ENCODE measurements around the gene RNF167. TPM values are rescaled to one million over a fixed set of nuclear protein-coding genes. Genes with fewer than 3 reads are reported as not detected.

RNF167 gene
- total and polyA plus RNA-seq, 2 of the 13 experiments (the other 11 are each of a cell fraction or from before 2014, with no cell fraction given) = 44.1 to 45.4 TPM

DNA sequence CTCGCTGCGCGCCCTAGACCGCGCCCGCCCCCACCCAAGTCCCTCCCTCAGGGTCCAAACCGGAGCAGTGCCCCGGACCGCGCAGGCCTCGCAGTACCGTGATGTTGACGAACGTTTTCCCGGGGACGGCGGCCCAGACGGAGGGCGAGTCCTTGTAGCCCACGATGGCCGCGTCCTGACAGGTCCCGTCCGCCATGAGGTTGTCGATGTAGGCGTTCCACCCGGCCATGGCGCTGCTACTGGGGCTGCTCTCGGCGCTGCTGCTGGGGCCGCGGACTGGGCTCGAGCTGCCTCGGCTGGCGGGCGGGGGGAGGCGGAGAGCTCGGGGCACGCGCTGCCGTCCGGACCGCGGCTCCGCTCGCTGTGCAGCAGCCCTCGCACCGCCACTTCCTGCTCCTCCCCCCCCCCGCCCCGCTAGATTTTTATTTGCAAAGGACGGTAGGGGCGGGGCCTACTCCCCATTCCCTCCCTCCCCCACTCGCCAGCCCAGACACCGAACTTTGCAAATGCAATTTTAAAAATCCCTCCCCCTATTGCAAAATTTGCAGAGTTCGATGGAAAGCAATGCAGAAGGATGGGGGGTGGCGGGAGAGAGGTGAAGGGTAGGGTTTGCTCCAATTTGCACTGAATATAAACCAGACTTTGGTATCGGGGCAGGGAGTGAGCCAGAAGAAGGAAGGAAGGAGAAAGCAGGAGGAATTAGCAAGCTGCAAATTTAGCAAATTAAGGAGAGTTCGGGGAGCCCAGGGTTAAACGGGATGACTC lies 8.3 kb downstream of the RNF167 start, which contains the start of gene PFN1 (continued):
- TF ChIP-seq, protein P1, sequence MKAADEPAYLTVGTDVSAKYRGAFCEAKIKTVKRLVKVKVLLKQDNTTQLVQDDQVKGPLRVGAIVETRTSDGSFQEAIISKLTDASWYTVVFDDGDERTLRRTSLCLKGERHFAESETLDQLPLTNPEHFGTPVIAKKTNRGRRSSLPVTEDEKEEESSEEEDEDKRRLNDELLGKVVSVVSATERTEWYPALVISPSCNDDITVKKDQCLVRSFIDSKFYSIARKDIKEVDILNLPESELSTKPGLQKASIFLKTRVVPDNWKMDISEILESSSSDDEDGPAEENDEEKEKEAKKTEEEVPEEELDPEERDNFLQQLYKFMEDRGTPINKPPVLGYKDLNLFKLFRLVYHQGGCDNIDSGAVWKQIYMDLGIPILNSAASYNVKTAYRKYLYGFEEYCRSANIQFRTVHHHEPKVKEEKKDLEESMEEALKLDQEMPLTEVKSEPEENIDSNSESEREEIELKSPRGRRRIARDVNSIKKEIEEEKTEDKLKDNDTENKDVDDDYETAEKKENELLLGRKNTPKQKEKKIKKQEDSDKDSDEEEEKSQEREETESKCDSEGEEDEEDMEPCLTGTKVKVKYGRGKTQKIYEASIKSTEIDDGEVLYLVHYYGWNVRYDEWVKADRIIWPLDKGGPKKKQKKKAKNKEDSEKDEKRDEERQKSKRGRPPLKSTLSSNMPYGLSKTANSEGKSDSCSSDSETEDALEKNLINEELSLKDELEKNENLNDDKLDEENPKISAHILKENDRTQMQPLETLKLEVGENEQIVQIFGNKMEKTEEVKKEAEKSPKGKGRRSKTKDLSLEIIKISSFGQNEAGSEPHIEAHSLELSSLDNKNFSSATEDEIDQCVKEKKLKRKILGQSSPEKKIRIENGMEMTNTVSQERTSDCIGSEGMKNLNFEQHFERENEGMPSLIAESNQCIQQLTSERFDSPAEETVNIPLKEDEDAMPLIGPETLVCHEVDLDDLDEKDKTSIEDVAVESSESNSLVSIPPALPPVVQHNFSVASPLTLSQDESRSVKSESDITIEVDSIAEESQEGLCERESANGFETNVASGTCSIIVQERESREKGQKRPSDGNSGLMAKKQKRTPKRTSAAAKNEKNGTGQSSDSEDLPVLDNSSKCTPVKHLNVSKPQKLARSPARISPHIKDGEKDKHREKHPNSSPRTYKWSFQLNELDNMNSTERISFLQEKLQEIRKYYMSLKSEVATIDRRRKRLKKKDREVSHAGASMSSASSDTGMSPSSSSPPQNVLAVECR (CRISPR knock-in tag; IDR thresholded peaks at IDR 0.05; ENCODE audit: borderline replicate concordance) = peak; percentile 83
- TF ChIP-seq ZSCAN9 (CRISPR knock-in tag; IDR thresholded peaks at IDR 0.05; ENCODE audit: borderline replicate concordance) (no peak; the same call in 1 of the 2 replicates), STAT5B (CRISPR knock-in tag; IDR thresholded peaks at IDR 0.05) (no peak), ZFP36 (IDR thresholded peaks at IDR 0.05; ENCODE audit: borderline replicate concordance, low read depth, low read length, partially characterized antibody) (no peak), YY1 (IDR thresholded peaks at IDR 0.05; ENCODE audit: insufficient read depth, insufficient replicate concordance, low read depth, low read length) (peak; percentile 60), ZNF792 (CRISPR knock-in tag; IDR thresholded peaks at IDR 0.05) (no peak), MAFF (IDR thresholded peaks at IDR 0.05; ENCODE audit: low read depth, low read length) (no peak; the same call in 1 of the 2 replicates), ZNF260 (CRISPR knock-in tag; IDR thresholded peaks at IDR 0.05; ENCODE audit: borderline replicate concordance, low read depth) (no peak), CBFB (CRISPR knock-in tag; IDR thresholded peaks at IDR 0.05) (no peak; the same call in 1 of the 2 replicates), ZNF530 (CRISPR knock-in tag; IDR thresholded peaks at IDR 0.05; ENCODE audit: low read depth) (no peak), ATF7 (IDR thresholded peaks at IDR 0.05) (no peak), ATF7 (CRISPR knock-in tag; IDR thresholded peaks at IDR 0.05) (peak; percentile 76), ZNF816 (CRISPR knock-in tag; IDR thresholded peaks at IDR 0.05; ENCODE audit: borderline replicate concordance) (peak; percentile 51; the same call in 1 of the 2 replicates), MYNN (CRISPR knock-in tag; IDR thresholded peaks at IDR 0.05; ENCODE audit: low read depth) (0 out of 2 replicates have a peak, but pooled peaks have one; percentile 59), HDAC1 (CRISPR knock-in tag; IDR thresholded peaks at IDR 0.05) (peak; percentile 34; the same call in 1 of the 2 replicates), ZNF3 (CRISPR knock-in tag; IDR thresholded peaks at IDR 0.05) (no peak), JARID2 (CRISPR knock-in tag; IDR thresholded peaks at IDR 0.05; ENCODE audit: insufficient replicate concordance) (no peak)
- TF ChIP-seq, protein P2, sequence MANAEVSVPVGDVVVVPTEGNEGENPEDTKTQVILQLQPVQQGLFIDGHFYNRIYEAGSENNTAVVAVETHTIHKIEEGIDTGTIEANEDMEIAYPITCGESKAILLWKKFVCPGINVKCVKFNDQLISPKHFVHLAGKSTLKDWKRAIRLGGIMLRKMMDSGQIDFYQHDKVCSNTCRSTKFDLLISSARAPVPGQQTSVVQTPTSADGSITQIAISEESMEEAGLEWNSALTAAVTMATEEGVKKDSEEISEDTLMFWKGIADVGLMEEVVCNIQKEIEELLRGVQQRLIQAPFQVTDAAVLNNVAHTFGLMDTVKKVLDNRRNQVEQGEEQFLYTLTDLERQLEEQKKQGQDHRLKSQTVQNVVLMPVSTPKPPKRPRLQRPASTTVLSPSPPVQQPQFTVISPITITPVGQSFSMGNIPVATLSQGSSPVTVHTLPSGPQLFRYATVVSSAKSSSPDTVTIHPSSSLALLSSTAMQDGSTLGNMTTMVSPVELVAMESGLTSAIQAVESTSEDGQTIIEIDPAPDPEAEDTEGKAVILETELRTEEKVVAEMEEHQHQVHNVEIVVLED (CRISPR knock-in tag; IDR thresholded peaks at IDR 0.05; ENCODE audit: borderline replicate concordance) = peak; percentile 31; the same call in 1 of the 2 replicates
- TF ChIP-seq, protein P3, sequence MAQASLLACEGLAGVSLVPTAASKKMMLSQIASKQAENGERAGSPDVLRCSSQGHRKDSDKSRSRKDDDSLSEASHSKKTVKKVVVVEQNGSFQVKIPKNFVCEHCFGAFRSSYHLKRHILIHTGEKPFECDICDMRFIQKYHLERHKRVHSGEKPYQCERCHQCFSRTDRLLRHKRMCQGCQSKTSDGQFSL (CRISPR knock-in tag; IDR thresholded peaks at IDR 0.05) = peak; percentile 67; the same call in 1 of the 2 replicates
- TF ChIP-seq, protein P4, sequence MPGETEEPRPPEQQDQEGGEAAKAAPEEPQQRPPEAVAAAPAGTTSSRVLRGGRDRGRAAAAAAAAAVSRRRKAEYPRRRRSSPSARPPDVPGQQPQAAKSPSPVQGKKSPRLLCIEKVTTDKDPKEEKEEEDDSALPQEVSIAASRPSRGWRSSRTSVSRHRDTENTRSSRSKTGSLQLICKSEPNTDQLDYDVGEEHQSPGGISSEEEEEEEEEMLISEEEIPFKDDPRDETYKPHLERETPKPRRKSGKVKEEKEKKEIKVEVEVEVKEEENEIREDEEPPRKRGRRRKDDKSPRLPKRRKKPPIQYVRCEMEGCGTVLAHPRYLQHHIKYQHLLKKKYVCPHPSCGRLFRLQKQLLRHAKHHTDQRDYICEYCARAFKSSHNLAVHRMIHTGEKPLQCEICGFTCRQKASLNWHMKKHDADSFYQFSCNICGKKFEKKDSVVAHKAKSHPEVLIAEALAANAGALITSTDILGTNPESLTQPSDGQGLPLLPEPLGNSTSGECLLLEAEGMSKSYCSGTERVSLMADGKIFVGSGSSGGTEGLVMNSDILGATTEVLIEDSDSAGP (CRISPR knock-in tag; IDR thresholded peaks at IDR 0.05; ENCODE audit: borderline replicate concordance) = peak; percentile 74
- TF ChIP-seq, protein P5, sequence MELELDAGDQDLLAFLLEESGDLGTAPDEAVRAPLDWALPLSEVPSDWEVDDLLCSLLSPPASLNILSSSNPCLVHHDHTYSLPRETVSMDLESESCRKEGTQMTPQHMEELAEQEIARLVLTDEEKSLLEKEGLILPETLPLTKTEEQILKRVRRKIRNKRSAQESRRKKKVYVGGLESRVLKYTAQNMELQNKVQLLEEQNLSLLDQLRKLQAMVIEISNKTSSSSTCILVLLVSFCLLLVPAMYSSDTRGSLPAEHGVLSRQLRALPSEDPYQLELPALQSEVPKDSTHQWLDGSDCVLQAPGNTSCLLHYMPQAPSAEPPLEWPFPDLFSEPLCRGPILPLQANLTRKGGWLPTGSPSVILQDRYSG (CRISPR knock-in tag; IDR thresholded peaks at IDR 0.05) = 0 out of 2 replicates have a peak, but pooled peaks have one; percentile 38

Data from HepG2 (cell line).